ENCODE measurements around the gene HS6ST3. TPM values are rescaled to one million over a fixed set of nuclear protein-coding genes. Genes with fewer than 3 reads are reported as not detected.
A peak's percentile ranks its signal among the peaks of the same experiment; 100 is the strongest.

The HS6ST3 gene
- total and polyA plus RNA-seq, 5 donors from 2014 or later, result not detected

DNA sequence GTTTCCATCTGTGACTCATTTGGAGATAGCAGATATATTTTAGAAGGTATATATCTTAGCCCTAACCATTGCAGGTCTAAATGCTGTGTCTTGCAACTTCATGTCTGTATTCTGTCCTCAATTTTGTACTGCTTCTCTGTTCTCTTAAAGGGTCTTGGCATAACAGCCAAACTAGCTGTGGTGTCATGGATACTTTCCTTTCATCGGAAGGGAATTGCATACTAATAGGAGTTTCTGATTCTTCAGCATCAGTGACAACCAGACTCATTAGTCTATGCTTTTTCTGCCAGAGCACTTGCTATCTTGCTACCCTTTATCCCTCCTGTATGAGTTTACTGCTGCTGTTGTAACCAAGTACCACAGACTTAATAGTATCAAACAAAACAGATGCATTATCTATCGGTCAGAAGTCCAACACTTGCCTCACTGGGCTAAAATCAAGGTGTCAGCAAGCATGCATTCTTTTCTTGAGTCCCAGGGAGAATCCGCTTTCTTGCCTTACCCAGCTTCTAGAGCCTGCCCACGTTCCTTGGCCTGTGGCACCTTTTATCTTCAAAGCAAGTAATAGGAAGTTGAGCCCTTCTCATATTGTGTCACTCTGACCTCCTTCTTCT lies 253.1 kb downstream of the HS6ST3 start:
- H3K36me3 Mint-ChIP-seq, result no peaks in the 10 kb centered on the region
- no peak overlapping the region for H3K4me3 ChIP-seq (ENCODE audit: low read depth, low read length)
- no peak for DNase-seq

DNA sequence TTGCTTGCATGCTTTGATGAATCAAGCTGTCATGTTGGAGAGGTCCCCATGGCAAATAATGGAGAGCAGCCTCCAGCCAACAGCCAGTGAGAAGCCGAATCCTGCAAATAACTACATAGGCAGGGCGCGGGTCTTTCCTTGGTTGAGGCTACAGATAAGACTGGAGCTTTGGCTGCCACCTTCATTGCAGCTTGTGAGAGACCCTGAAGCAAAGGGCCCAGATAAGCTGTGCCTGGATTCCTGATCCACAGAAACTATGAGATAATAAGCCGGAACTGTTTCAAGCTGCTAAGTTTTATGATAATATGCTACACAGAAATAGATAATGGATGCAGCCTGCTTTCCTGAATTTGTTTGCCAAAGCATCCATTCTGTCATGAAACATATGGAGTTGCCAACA lies 257.0 kb downstream of the HS6ST3 start:
- Histone ChIP-seq H3K36me3 (ENCODE audit: control insufficient read depth, insufficient read depth, low read length) (no peaks in the 10 kb centered on the region), H3K9me3 (ENCODE audit: control insufficient read depth in 2 of 2, low read length in 2 of 2) (no peaks in the 10 kb centered on the region), H3K27me3 (ENCODE audit: control insufficient read depth, insufficient read depth, low read length) (no peaks in the 10 kb centered on the region), H3K27ac (ENCODE audit: insufficient read depth, low read length, poor library complexity, severe bottlenecking) (no peak overlapping the region), H3K4me3 (ENCODE audit: low read depth, low read length) (no peak overlapping the region), H3K4me1 (ENCODE audit: control insufficient read depth, insufficient read depth, low read length, poor library complexity, severe bottlenecking) (no peaks in the 10 kb centered on the region)
- Mint-ChIP-seq H3K27ac (no peak overlapping the region), H3K4me3 (no peak overlapping the region), H3K9me3 (peaks cover 0 to 20% (median 4%) of the 10 kb centered on the region in 7 donors), H3K36me3 (no peaks in the 10 kb centered on the region), H3K4me1 (no peaks in the 10 kb centered on the region), H3K27me3 (no peaks in the 10 kb centered on the region)
- DNase-seq (no peak), ATAC-seq (ENCODE audit: low read depth in 2 of 2) (no peak)

More for the DNA sequence above, 253.1 kb downstream of the HS6ST3 start:
- H3K9me3 Mint-ChIP-seq, result peaks cover 0 to 15% (median 4%) of the 10 kb centered on the region in 7 donors
- H3K27me3 ChIP-seq (ENCODE audit: control insufficient read depth, insufficient read depth, low read length), result no peaks in the 10 kb centered on the region
- H3K9me3 ChIP-seq (ENCODE audit: control insufficient read depth in 2 of 2, low read length in 2 of 2), result no peaks in the 10 kb centered on the region
- peak overlapping the region in 1 of 3 donors; percentile 6 for H3K27ac Mint-ChIP-seq
- no peaks in the 10 kb centered on the region for H3K27me3 Mint-ChIP-seq
- H3K4me1 ChIP-seq (ENCODE audit: control insufficient read depth, insufficient read depth, low read length, poor library complexity, severe bottlenecking), result no peaks in the 10 kb centered on the region
- H3K4me3 Mint-ChIP-seq, result no peak overlapping the region
- no peaks in the 10 kb centered on the region for H3K36me3 ChIP-seq (ENCODE audit: control insufficient read depth, insufficient read depth, low read length)
- ATAC-seq (ENCODE audit: low read depth in 2 of 2), result no peak
- H3K27ac ChIP-seq (ENCODE audit: insufficient read depth, low read length, poor library complexity, severe bottlenecking), result no peak overlapping the region
- H3K4me1 Mint-ChIP-seq, result no peaks in the 10 kb centered on the region

DNA sequence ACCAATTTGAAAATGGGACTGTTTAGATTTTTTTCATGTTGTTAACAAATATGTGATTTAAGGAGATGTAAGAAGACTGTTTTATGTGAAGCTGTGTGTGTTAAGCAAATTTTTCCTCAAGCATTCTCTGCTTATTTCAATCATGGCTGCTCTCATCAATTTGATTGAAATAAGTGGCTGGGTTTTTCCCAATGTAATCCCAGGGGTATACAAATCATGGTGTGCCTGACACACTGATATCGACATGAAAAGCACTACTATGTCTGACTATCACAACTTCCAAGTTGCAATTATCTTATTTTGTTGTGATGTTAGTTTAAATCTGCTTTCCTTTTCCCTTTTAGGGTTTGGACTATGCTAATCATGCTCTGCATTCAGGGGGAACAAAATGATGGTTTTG lies 283.7 kb downstream of the HS6ST3 start:
- Histone ChIP-seq H3K27ac (ENCODE audit: insufficient read depth, low read length, poor library complexity, severe bottlenecking) (no peak overlapping the region), H3K36me3 (ENCODE audit: control insufficient read depth, insufficient read depth, low read length) (no peaks in the 10 kb centered on the region), H3K9me3 (ENCODE audit: control insufficient read depth in 2 of 2, low read length in 2 of 2) (peaks cover 0 to 2% of the 10 kb centered on the region in 2 experiments), H3K27me3 (ENCODE audit: control insufficient read depth, insufficient read depth, low read length) (no peaks in the 10 kb centered on the region), H3K4me1 (ENCODE audit: control insufficient read depth, insufficient read depth, low read length, poor library complexity, severe bottlenecking) (no peaks in the 10 kb centered on the region), H3K4me3 (ENCODE audit: low read depth, low read length) (no peak overlapping the region)
- no peak for DNase-seq
- no peaks in the 10 kb centered on the region for H3K4me1 Mint-ChIP-seq
- no peak overlapping the region for H3K27ac Mint-ChIP-seq
- ATAC-seq (ENCODE audit: low read depth in 2 of 2), result no peak
- no peak overlapping the region for H3K4me3 Mint-ChIP-seq
- no peaks in the 10 kb centered on the region for H3K27me3 Mint-ChIP-seq
- H3K36me3 Mint-ChIP-seq, result no peaks in the 10 kb centered on the region
- H3K9me3 Mint-ChIP-seq, result peaks cover 0 to 11% (median 3%) of the 10 kb centered on the region in 7 donors

DNA sequence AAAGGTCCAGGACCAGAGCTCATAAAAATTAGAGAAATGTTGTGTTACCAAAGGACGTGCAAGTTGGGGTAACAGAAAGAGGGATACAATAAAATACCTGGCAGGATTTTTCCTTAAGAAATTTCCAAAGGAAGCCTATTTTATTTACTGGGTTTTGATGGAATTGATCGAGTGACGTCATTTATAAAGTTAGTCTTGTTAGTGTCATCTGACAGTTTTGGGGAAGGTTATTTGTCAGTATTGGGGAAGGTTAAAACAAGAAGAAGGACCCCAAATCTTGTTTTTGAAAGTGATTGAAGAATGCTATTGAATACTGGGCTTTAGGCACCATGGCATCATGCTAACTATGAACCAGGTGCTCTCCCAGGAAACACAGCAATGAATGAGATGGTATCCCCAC lies 287.9 kb downstream of the HS6ST3 start:
- Mint-ChIP-seq H3K27me3 (no peaks in the 10 kb centered on the region), H3K4me1 (no peaks in the 10 kb centered on the region), H3K36me3 (no peaks in the 10 kb centered on the region), H3K4me3 (no peak overlapping the region), H3K9me3 (peaks cover 0 to 11% (median 1%) of the 10 kb centered on the region in 7 donors), H3K27ac (no peak overlapping the region)
- DNase-seq (no peak), ATAC-seq (ENCODE audit: low read depth in 2 of 2) (no peak)
- no peaks in the 10 kb centered on the region for H3K4me1 ChIP-seq (ENCODE audit: control insufficient read depth, insufficient read depth, low read length, poor library complexity, severe bottlenecking)
- no peaks in the 10 kb centered on the region for H3K36me3 ChIP-seq (ENCODE audit: control insufficient read depth, insufficient read depth, low read length)
- H3K4me3 ChIP-seq (ENCODE audit: low read depth, low read length), result no peak overlapping the region
- H3K27ac ChIP-seq (ENCODE audit: insufficient read depth, low read length, poor library complexity, severe bottlenecking), result no peak overlapping the region
- no peaks in the 10 kb centered on the region for H3K27me3 ChIP-seq (ENCODE audit: control insufficient read depth, insufficient read depth, low read length)
- no peaks in the 10 kb centered on the region for H3K9me3 ChIP-seq (ENCODE audit: control insufficient read depth in 2 of 2, low read length in 2 of 2)

DNA sequence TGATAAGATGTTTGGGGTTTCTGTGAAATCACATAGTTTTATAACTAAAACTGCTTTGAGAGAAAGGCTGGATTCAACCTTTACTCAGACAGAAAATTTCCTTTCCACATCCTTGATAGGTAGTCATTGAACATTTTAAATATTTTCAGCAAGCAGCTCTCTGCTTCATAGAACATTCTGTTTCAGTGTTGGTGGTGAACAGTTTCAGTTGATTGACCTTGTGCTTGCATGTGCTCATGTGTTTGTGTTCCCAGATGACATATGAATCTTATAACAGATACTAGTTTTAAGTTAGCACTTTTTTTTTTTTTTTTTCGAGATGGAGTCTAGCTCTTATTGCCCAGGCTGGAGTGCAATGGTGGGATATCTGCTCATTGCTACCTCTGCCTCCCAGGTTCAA lies 290.1 kb downstream of the HS6ST3 start:
- no peak overlapping the region for H3K27ac Mint-ChIP-seq
- peaks cover 0 to 10% (median 1%) of the 10 kb centered on the region in 7 donors for H3K9me3 Mint-ChIP-seq
- Histone ChIP-seq H3K27me3 (ENCODE audit: control insufficient read depth, insufficient read depth, low read length) (no peaks in the 10 kb centered on the region), H3K27ac (ENCODE audit: insufficient read depth, low read length, poor library complexity, severe bottlenecking) (no peak overlapping the region), H3K4me1 (ENCODE audit: control insufficient read depth, insufficient read depth, low read length, poor library complexity, severe bottlenecking) (no peaks in the 10 kb centered on the region), H3K4me3 (ENCODE audit: low read depth, low read length) (no peak overlapping the region), H3K9me3 (ENCODE audit: control insufficient read depth in 2 of 2, low read length in 2 of 2) (no peaks in the 10 kb centered on the region), H3K36me3 (ENCODE audit: control insufficient read depth, insufficient read depth, low read length) (no peaks in the 10 kb centered on the region)
- H3K4me3 Mint-ChIP-seq, result no peak overlapping the region
- ATAC-seq (ENCODE audit: low read depth in 2 of 2), result no peak
- no peak for DNase-seq
- no peaks in the 10 kb centered on the region for H3K4me1 Mint-ChIP-seq
- no peaks in the 10 kb centered on the region for H3K36me3 Mint-ChIP-seq
- H3K27me3 Mint-ChIP-seq, result no peaks in the 10 kb centered on the region

DNA sequence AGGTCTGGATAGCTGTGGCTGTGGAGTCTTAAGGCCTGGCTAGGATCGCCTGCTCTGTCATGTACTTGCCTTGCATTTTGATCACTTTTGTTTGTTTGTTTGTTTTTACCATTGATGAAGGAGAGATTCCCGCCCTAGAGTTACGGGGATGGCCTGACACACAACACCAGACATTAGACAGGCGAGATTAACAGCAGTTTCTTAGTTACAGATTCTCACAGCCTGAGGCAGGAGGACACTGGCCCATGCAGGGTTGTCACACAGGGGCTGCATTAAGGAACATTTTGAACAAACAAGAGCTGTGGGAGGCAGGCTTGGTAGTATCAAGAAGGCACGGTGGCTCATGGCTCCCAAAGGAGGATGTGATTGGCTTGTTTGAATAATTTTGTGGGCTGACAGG lies 291.8 kb downstream of the HS6ST3 start:
- H3K9me3 ChIP-seq (ENCODE audit: control insufficient read depth in 2 of 2, low read length in 2 of 2), result no peaks in the 10 kb centered on the region
- no peak overlapping the region for H3K4me3 ChIP-seq (ENCODE audit: low read depth, low read length)
- no peaks in the 10 kb centered on the region for H3K4me1 ChIP-seq (ENCODE audit: control insufficient read depth, insufficient read depth, low read length, poor library complexity, severe bottlenecking)
- no peak overlapping the region for H3K27ac Mint-ChIP-seq
- H3K27ac ChIP-seq (ENCODE audit: insufficient read depth, low read length, poor library complexity, severe bottlenecking), result no peak overlapping the region
- H3K27me3 Mint-ChIP-seq, result no peaks in the 10 kb centered on the region
- no peaks in the 10 kb centered on the region for H3K36me3 Mint-ChIP-seq
- H3K27me3 ChIP-seq (ENCODE audit: control insufficient read depth, insufficient read depth, low read length), result no peaks in the 10 kb centered on the region
- no peaks in the 10 kb centered on the region for H3K36me3 ChIP-seq (ENCODE audit: control insufficient read depth, insufficient read depth, low read length)
- peaks cover 0 to 7% (median 1%) of the 10 kb centered on the region in 7 donors for H3K9me3 Mint-ChIP-seq
- no peak for ATAC-seq (ENCODE audit: low read depth in 2 of 2)
- no peak overlapping the region for H3K4me3 Mint-ChIP-seq
- H3K4me1 Mint-ChIP-seq, result no peaks in the 10 kb centered on the region
- DNase-seq, result no peak

DNA sequence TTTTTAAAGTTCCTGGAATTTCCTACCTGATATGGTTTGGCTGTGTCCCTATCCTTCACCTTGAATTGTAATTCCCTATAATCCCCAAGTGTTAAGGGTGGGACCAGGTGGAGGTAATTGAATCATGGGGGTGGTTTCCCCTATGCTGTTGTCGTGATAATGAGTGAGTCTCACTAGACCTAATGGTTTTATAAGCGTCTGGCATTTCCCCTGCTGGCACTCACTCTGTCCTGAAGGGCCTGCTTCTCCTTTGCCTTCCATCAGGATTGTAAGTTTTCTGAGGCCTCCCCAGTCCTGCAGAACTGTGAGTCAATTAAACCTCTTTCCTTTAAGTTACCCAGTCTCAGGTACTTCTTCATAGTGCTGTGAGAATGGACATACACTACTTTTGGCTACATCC lies 298.7 kb downstream of the HS6ST3 start:
- H3K4me3 Mint-ChIP-seq, result no peak overlapping the region
- H3K36me3 Mint-ChIP-seq, result peaks cover 3% of the 10 kb centered on the region
- ATAC-seq (ENCODE audit: low read depth in 2 of 2) (no peak), DNase-seq (no peak)
- Histone ChIP-seq H3K27me3 (ENCODE audit: control insufficient read depth, insufficient read depth, low read length) (no peaks in the 10 kb centered on the region), H3K27ac (ENCODE audit: insufficient read depth, low read length, poor library complexity, severe bottlenecking) (no peak overlapping the region), H3K36me3 (ENCODE audit: control insufficient read depth, insufficient read depth, low read length) (no peaks in the 10 kb centered on the region), H3K4me3 (ENCODE audit: low read depth, low read length) (no peak overlapping the region), H3K9me3 (ENCODE audit: control insufficient read depth in 2 of 2, low read length in 2 of 2) (no peaks in the 10 kb centered on the region), H3K4me1 (ENCODE audit: control insufficient read depth, insufficient read depth, low read length, poor library complexity, severe bottlenecking) (no peaks in the 10 kb centered on the region)
- no peaks in the 10 kb centered on the region for H3K27me3 Mint-ChIP-seq
- no peak overlapping the region for H3K27ac Mint-ChIP-seq
- peaks cover 0 to 11% (median 3%) of the 10 kb centered on the region in 7 donors for H3K9me3 Mint-ChIP-seq
- no peaks in the 10 kb centered on the region for H3K4me1 Mint-ChIP-seq

DNA sequence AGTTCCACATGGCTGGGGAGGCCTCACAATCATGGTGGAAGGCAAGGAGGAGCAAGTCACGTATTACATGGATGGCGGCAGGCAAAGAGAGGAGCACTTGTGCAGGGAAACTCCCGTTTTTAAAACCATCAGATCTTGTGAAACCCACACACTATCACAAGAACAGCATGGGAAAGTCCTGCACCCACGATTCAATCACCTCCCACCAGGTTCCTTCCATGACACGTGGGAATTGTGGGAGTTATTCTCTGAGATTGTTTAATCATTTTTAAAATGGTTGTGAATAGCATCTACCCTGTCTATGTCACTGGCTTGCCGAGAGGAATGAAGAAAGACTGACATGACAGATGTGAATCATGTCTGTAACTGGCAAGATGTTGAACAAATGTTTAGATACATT lies 301.7 kb downstream of the HS6ST3 start:
- no peaks in the 10 kb centered on the region for H3K4me1 ChIP-seq (ENCODE audit: control insufficient read depth, insufficient read depth, low read length, poor library complexity, severe bottlenecking)
- H3K36me3 Mint-ChIP-seq, result peaks cover 3% of the 10 kb centered on the region
- DNase-seq (no peak), ATAC-seq (ENCODE audit: low read depth in 2 of 2) (no peak)
- no peaks in the 10 kb centered on the region for H3K36me3 ChIP-seq (ENCODE audit: control insufficient read depth, insufficient read depth, low read length)
- peaks cover 0 to 11% (median 5%) of the 10 kb centered on the region in 7 donors for H3K9me3 Mint-ChIP-seq
- no peak overlapping the region for H3K27ac ChIP-seq (ENCODE audit: insufficient read depth, low read length, poor library complexity, severe bottlenecking)
- H3K27ac Mint-ChIP-seq, result no peak overlapping the region
- H3K4me3 ChIP-seq (ENCODE audit: low read depth, low read length), result no peak overlapping the region
- no peak overlapping the region for H3K4me3 Mint-ChIP-seq
- H3K4me1 Mint-ChIP-seq, result no peaks in the 10 kb centered on the region
- no peaks in the 10 kb centered on the region for H3K27me3 Mint-ChIP-seq
- H3K9me3 ChIP-seq (ENCODE audit: control insufficient read depth in 2 of 2, low read length in 2 of 2), result no peaks in the 10 kb centered on the region
- H3K27me3 ChIP-seq (ENCODE audit: control insufficient read depth, insufficient read depth, low read length), result no peaks in the 10 kb centered on the region
